Central memory CD8-positive, alpha-beta T cell (primary cell): ENCODE data around the gene AGAP3.

Experiments
- ATAC-seq: fragments of 150-1000 bp; cut with Tn5 transposase; replicated peaks from 2 replicates; pipeline ENCODE4 v1.10.0; 2022; ENCODE audit warnings: mild to moderate bottlenecking, moderate FRiP score, moderate number of reproducible peaks; ENCODE audit not compliant: poor library complexity, severe bottlenecking; ENCODE audit errors: extremely low read depth
- DNase-seq, 2 donors: peaks; one replicate each; pipeline ENCODE4 v3.0.0; 2021; ENCODE audit warnings: low spot score in 2 of 2
- H3K27ac Mint-ChIP-seq: one replicate; pipeline ENCODE4 v1.8.0; 2022; ENCODE audit warnings: low read depth, mild to moderate bottlenecking, moderate library complexity, mixed read lengths
- H3K27me3 Mint-ChIP-seq: one replicate; pipeline ENCODE4 v1.8.0; 2022; ENCODE audit warnings: mixed read lengths
- H3K36me3 Mint-ChIP-seq: one replicate; pipeline ENCODE4 v1.8.0; 2022; ENCODE audit warnings: mild to moderate bottlenecking, moderate library complexity, mixed read lengths; ENCODE audit not compliant: insufficient read depth
- H3K4me1 Mint-ChIP-seq: one replicate; pipeline ENCODE4 v1.8.0; 2022; ENCODE audit warnings: mixed read lengths
- H3K4me3 Mint-ChIP-seq: one replicate; pipeline ENCODE4 v1.8.0; 2022; ENCODE audit warnings: mild to moderate bottlenecking, moderate library complexity, mixed read lengths
- H3K9me3 Mint-ChIP-seq: one replicate; pipeline ENCODE4 v1.8.0; 2022; ENCODE audit warnings: mixed read lengths

The AGAP3 gene

GRCh38 chr7:151139791-151140190 lies 53.5 kb downstream of the AGAP3 start:
- H3K4me1 Mint-ChIP-seq: no peaks in the 10 kb centered on the region

GRCh38 chr7:151140826-151141225 lies 54.6 kb downstream of the AGAP3 start:
- Mint-ChIP-seq H3K27ac (no peak overlapping the region), H3K4me1 (no peaks in the 10 kb centered on the region), H3K27me3 (no peaks in the 10 kb centered on the region), H3K36me3 (peaks cover 5% of the 10 kb centered on the region), H3K4me3 (no peak overlapping the region), H3K9me3 (no peaks in the 10 kb centered on the region)
- ATAC-seq: no peak
- DNase-seq: no peak

More at GRCh38 chr7:151139791-151140190, 53.5 kb downstream of the AGAP3 start:
- DNase-seq (no peak), ATAC-seq (no peak)
- H3K36me3 Mint-ChIP-seq: peaks cover 3% of the 10 kb centered on the region
- H3K27ac Mint-ChIP-seq: peak overlapping the region; percentile 61
- no peaks in the 10 kb centered on the region for H3K9me3 Mint-ChIP-seq
- H3K4me3 Mint-ChIP-seq: no peak overlapping the region
- H3K27me3 Mint-ChIP-seq: no peaks in the 10 kb centered on the region

- H3K4me3 Mint-ChIP-seq: no peak overlapping the region
- no peak for DNase-seq
- H3K27me3 Mint-ChIP-seq: no peaks in the 10 kb centered on the region
- peaks cover 5% of the 10 kb centered on the region for H3K36me3 Mint-ChIP-seq
- no peaks in the 10 kb centered on the region for H3K4me1 Mint-ChIP-seq
- no peak overlapping the region for H3K27ac Mint-ChIP-seq
- no peaks in the 10 kb centered on the region for H3K9me3 Mint-ChIP-seq
- no peak for ATAC-seq
These were observed 55.1 kb downstream of the AGAP3 start for GRCh38 chr7:151141311-151141854.

DNA sequence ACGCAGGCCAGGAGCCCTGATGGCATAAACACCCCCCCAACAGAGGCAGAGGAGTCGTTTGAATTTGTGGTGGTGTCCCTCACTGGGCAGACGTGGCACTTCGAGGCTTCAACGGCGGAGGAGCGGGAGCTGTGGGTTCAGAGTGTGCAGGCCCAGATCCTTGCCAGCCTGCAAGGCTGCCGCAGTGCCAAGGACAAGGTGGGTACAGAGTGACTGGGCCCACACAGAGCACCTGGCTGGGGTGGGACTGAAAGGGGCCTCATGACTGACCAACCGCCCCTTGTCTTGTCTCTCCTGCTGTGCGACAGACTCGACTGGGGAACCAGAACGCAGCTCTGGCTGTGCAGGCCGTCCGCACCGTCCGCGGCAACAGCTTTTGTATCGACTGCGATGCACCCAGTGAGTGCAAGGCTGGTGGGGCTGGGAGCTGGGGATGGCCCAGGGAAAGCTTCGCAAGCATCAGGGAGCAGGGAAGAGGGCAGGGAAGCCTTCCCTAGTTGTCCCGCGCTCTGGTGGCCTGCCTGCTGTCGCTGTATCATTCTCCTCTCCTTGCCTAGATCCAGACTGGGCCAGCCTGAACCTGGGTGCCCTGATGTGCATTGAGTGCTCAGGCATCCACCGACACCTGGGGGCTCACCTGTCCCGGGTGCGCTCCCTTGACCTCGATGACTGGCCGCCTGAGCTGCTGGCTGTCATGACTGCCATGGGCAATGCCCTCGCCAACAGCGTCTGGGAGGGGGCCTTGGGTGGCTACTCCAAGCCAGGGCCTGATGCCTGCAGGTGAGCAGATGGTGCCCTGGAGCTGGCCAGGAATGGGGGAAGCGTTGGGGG lies 55.8 kb downstream of the AGAP3 start:
- Mint-ChIP-seq H3K4me3 (no peak overlapping the region), H3K4me1 (no peaks in the 10 kb centered on the region), H3K36me3 (peaks cover 5% of the 10 kb centered on the region), H3K27me3 (no peaks in the 10 kb centered on the region), H3K27ac (no peak overlapping the region), H3K9me3 (no peaks in the 10 kb centered on the region)
- DNase-seq (no peak), ATAC-seq (no peak)

GRCh38 chr7:151142686-151143040 lies 56.4 kb downstream of the AGAP3 start:
- Mint-ChIP-seq H3K9me3 (no peaks in the 10 kb centered on the region), H3K36me3 (peaks cover 5% of the 10 kb centered on the region), H3K27ac (no peak overlapping the region), H3K27me3 (no peaks in the 10 kb centered on the region), H3K4me1 (no peaks in the 10 kb centered on the region), H3K4me3 (no peak overlapping the region)
- ATAC-seq: no peak
- no peak for DNase-seq

DNA sequence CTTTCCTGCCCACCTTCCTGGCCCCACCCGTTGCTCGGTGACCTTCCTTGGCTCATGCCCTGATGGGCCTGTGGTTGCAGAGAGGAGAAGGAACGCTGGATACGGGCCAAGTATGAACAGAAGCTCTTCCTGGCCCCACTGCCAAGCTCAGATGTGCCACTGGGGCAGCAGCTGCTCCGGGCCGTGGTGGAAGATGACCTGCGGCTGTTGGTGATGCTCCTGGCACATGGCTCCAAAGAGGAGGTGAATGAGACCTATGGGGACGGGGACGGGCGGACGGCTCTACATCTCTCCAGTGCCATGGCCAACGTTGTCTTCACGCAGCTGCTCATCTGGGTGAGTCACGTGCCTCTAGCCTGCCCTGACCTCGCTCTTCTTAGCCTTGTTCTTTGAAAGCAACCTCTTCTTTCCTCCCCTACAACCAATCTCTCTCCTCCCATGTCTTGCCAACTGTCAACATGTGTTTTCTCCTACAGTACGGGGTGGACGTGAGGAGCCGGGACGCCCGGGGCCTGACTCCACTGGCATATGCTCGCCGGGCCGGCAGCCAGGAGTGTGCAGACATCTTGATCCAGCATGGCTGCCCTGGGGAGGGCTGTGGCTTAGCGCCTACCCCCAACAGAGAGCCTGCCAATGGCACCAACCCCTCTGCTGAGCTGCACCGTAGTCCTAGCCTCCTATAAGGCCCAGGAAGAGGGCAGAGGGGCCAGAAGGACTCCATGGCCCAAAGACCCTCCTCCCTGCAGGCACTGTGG lies 57.2 kb downstream of the AGAP3 start:
- Mint-ChIP-seq H3K27me3 (no peaks in the 10 kb centered on the region), H3K36me3 (peaks cover 5% of the 10 kb centered on the region), H3K9me3 (no peaks in the 10 kb centered on the region), H3K4me1 (no peaks in the 10 kb centered on the region), H3K4me3 (no peak overlapping the region), H3K27ac (no peak overlapping the region)
- no peak for ATAC-seq
- no peak for DNase-seq

DNA sequence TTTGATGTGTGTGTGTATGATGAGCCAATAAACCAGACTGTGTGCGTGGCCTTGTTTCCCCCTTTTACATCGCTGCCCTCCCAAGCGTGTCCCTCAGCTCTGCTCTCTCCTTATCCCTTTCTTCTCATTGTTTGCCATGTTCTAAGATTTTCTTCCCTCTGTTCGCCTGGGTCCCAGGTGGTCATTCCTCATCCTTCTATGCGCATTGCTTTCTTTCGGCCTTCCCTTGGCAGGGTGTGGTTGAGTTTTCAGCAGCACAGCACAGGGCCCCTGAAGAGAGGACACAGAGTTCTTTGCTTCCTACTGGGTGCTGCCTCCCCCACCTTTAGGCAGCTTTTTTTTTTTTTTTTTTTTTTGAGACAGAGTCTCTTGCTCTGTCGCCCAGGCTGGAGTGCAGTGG lies 58.1 kb downstream of the AGAP3 start:
- H3K4me1 Mint-ChIP-seq: no peaks in the 10 kb centered on the region
- no peak for ATAC-seq
- H3K4me3 Mint-ChIP-seq: no peak overlapping the region
- no peaks in the 10 kb centered on the region for H3K9me3 Mint-ChIP-seq
- no peak for DNase-seq
- H3K27ac Mint-ChIP-seq: no peak overlapping the region
- peaks cover 5% of the 10 kb centered on the region for H3K36me3 Mint-ChIP-seq
- no peaks in the 10 kb centered on the region for H3K27me3 Mint-ChIP-seq

GRCh38 chr7:151146761-151147160 lies 60.5 kb downstream of the AGAP3 start:
- Mint-ChIP-seq H3K27ac (no peak overlapping the region), H3K27me3 (no peaks in the 10 kb centered on the region), H3K36me3 (peaks cover 5% of the 10 kb centered on the region), H3K4me3 (no peak overlapping the region), H3K4me1 (no peaks in the 10 kb centered on the region), H3K9me3 (no peaks in the 10 kb centered on the region)
- no peak for ATAC-seq
- DNase-seq: no peak

DNA sequence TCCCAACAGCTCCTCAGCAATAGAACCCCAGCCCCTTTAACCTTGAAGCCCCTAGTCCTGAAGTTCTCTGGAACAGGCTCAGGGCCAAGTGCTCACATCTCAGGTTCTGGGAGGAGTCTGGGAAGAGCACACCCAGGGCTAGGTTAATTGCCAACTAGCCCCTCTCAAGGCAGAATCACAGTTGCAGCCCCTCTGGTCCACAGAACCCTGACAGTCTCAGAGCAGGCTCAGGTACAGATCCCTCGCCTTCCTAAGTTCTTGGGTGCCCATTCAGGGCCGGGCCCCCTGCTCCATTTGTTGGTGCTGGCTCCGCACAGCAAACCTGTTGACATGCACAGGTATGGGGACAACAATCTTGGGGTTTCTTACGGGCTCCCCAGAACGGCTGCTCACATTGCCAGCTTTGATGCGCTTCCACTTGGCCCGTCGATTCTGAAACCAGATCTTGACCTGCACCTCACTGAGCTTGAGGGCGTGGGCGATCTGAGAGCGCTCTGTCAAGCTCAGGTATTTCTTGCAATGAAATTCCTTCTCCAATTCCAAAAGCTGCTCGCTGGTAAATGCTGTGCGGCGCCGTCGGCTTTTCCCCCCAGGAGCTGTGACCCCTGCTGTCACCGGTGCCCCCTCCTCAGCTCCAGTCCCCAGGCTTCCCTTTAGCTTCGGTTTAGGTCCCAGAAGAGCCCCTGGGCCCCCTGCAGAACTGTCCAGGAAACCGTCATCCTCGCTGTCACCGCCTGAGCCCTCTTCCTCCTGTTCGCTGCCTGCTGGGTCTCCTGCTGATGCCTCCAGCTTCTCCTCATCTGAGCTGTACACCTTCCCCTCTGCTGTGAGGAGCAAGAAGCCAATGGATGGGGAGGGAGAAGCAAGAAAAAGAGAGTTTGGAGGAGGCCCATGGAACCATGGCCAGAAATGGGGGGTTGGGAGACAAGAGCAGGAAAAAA lies 62.3 kb downstream of the AGAP3 start:
- H3K27me3 Mint-ChIP-seq: no peaks in the 10 kb centered on the region
- H3K27ac Mint-ChIP-seq: no peak overlapping the region
- DNase-seq: no peak
- no peaks in the 10 kb centered on the region for H3K9me3 Mint-ChIP-seq
- H3K4me3 Mint-ChIP-seq: no peak overlapping the region
- H3K36me3 Mint-ChIP-seq: peaks cover 4% of the 10 kb centered on the region
- no peak for ATAC-seq
- no peaks in the 10 kb centered on the region for H3K4me1 Mint-ChIP-seq

DNA sequence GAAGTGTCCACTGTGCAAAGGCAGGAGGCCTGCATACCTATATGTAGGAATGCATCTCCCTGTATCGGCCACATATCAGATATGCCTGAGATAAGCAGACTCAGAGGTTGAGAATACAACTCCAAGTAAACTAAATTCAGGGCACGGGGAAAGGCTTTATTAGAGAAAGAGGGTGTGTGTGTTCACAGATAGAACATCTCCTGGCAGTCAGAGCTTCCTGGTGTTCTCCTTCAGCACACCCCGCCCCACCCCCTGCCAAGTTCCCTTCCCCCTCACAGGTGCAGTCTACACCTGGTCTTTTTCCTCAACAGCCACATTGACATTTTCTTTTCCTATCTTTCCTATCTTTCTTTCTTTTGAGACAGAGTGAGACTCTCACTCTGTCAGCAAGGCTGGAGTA lies 64.1 kb downstream of the AGAP3 start:
- Mint-ChIP-seq H3K36me3 (no peaks in the 10 kb centered on the region), H3K9me3 (no peaks in the 10 kb centered on the region), H3K4me1 (no peaks in the 10 kb centered on the region), H3K27me3 (peaks cover 10% of the 10 kb centered on the region), H3K27ac (no peak overlapping the region), H3K4me3 (no peak overlapping the region)
- no peak for DNase-seq
- no peak for ATAC-seq

DNA sequence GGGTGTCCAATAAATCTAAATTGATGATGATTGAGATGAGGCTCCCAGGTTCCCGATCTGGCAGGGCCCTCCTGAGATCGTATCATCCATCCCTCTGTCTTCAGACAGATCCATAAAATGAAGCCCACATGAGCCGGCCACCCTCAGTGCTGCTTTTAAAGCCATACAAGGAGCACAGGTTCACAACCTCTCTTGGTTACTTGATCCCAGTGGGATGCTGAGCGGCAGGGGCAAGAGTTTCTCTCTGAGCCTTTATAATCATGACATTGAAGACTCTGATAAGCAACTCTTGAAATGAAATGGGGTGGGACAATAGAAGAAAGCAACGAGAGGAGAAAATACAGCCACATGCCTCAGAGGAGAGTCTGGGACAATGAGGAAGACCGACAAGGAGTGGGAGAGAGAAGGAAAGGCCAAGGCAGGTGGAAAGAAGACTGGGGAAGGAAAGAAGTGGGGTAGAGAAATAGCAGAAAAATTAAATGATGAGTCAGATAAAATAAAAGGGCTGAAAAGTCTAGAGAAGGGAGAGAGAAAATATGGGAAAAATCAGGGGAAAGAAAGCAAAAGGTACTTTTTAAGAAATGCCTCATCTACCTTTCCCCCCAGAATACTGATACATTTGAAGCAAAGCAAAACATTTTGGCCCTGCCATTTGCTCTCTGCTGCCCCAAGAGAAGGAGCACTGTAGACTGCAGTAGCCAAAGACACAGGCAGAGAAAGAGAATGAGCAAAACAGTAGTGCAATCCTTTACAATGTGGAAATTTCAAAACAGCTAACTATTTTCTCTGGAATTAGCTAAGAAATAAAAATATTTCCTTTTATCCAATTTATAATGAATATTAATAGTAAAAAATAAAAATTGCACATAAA lies 66.6 kb downstream of the AGAP3 start:
- no peak for ATAC-seq
- H3K27me3 Mint-ChIP-seq: peaks cover 29% of the 10 kb centered on the region

More for the DNA sequence above, 66.6 kb downstream of the AGAP3 start:
- Mint-ChIP-seq H3K27ac (no peak overlapping the region), H3K9me3 (no peaks in the 10 kb centered on the region), H3K4me1 (no peaks in the 10 kb centered on the region), H3K4me3 (no peak overlapping the region), H3K36me3 (no peaks in the 10 kb centered on the region)
- no peak for DNase-seq
